Skeletal muscle satellite cell (primary cell): ENCODE data around the gene TRAF6.

Experiments
- H3K27me3 ChIP-seq: 2 replicates; pipeline ENCODE4 v1.7.0; 2013; ENCODE audit warnings: low read length; ENCODE audit not compliant: control insufficient read depth, insufficient read depth
- H3K36me3 ChIP-seq: 2 replicates; pipeline ENCODE4 v1.7.0; 2013; ENCODE audit warnings: mild to moderate bottlenecking, control low read depth, low read length; ENCODE audit not compliant: insufficient read depth
- H3K4me1 ChIP-seq: 2 replicates; pipeline ENCODE4 v1.7.0; 2013; ENCODE audit warnings: low read length; ENCODE audit not compliant: control insufficient read depth, insufficient read depth
- H3K4me2 ChIP-seq: 2 replicates; pipeline ENCODE4 v1.7.0; 2013; ENCODE audit warnings: mild to moderate bottlenecking, low read length
- H3K4me3 ChIP-seq: 2 replicates; pipeline ENCODE4 v1.7.0; 2013; ENCODE audit warnings: low read length
- H3K9ac ChIP-seq: 2 replicates; pipeline ENCODE4 v1.7.0; 2013; ENCODE audit warnings: mild to moderate bottlenecking, low read depth, low read length, moderate library complexity
- H3K9me3 ChIP-seq: replicated peaks from 2 replicates; pipeline ENCODE4 v1.7.0; 2013; ENCODE audit warnings: mild to moderate bottlenecking, control low read depth, low read length

TRAF6 gene

DNA sequence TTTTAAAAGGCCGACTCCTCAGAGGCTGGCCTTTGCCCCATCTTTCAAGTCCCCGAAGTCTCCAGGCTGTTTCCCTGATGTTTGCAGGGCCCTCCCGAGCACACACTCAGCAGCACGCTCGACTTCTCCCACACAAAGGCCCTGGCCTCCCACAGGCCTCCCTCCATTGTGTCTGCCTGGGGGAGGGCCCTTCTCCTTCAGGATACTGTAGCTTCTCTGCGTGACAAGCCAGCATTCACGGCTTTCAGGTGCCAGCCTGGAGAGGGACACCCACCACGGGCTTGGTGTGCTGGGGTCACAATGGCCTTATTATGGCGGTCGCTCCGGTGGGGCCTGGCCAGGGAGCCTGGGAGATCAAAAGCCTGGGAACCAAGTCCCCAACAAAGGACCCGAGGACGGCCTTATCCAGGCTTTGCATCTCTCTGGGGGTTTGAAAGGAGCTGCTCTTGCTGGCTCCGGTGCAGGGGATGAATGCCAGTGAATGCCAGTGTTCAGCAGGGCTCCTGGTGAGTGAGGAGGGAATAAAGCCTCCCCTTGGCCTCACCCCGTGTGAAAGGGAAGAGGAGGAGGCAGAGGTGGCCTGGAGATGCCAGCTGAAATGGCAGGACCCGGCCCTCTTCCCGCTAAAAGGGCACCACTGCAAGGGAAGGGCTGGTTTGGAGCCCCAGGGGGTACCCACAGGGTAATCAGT, 55.0 kb downstream of the TRAF6 start:
- Histone ChIP-seq H3K27me3 (no peaks in the 10 kb centered on the region), H3K9me3 (no peaks in the 10 kb centered on the region), H3K4me3 (peak overlapping the region; percentile 14), H3K4me2 (peak overlapping the region; percentile 44), H3K4me1 (peaks cover 49% of the 10 kb centered on the region), H3K36me3 (no peaks in the 10 kb centered on the region), H3K9ac (peak overlapping the region; percentile 73)

- peak overlapping the region; percentile 73 for H3K9ac ChIP-seq
- H3K4me3 ChIP-seq, result no peak overlapping the region
- no peaks in the 10 kb centered on the region for H3K27me3 ChIP-seq
- peaks cover 49% of the 10 kb centered on the region for H3K4me1 ChIP-seq
- H3K9me3 ChIP-seq, result no peaks in the 10 kb centered on the region
- H3K4me2 ChIP-seq, result no peak overlapping the region
- H3K36me3 ChIP-seq, result no peaks in the 10 kb centered on the region
Observed at GRCh38 chr11:36454551-36454940, 55.5 kb downstream of the TRAF6 start.

- no peak overlapping the region for H3K4me3 ChIP-seq
- no peak overlapping the region for H3K4me2 ChIP-seq
- H3K27me3 ChIP-seq, result no peaks in the 10 kb centered on the region
- no peaks in the 10 kb centered on the region for H3K36me3 ChIP-seq
- peaks cover 49% of the 10 kb centered on the region for H3K4me1 ChIP-seq
- no peaks in the 10 kb centered on the region for H3K9me3 ChIP-seq
- no peak overlapping the region for H3K9ac ChIP-seq
Observed at GRCh38 chr11:36453678-36454077, 56.4 kb downstream of the TRAF6 start.

DNA sequence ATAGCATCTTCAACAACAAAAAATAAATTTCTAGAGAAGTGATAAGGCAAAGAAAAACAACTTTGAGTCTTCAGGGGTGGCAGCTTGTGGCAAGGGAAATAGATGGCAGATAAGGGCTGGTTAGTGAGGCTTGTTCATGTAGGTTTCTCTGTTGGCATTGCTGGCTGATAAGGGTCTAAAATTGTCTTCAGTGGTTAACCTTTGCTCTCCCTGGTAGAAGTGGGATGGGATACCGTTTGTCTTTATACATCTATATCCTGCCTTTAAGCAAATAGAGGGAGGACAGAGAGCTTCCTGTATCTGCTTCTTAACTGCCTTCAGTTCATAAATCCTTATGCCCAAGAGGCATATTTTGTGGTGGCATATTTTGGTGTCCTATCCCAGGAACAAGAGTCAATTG, 57.1 kb downstream of the TRAF6 start:
- Histone ChIP-seq H3K9me3 (no peaks in the 10 kb centered on the region), H3K4me2 (no peak overlapping the region), H3K9ac (no peak overlapping the region), H3K27me3 (no peaks in the 10 kb centered on the region), H3K4me3 (no peak overlapping the region), H3K4me1 (peaks cover 49% of the 10 kb centered on the region), H3K36me3 (no peaks in the 10 kb centered on the region)

DNA sequence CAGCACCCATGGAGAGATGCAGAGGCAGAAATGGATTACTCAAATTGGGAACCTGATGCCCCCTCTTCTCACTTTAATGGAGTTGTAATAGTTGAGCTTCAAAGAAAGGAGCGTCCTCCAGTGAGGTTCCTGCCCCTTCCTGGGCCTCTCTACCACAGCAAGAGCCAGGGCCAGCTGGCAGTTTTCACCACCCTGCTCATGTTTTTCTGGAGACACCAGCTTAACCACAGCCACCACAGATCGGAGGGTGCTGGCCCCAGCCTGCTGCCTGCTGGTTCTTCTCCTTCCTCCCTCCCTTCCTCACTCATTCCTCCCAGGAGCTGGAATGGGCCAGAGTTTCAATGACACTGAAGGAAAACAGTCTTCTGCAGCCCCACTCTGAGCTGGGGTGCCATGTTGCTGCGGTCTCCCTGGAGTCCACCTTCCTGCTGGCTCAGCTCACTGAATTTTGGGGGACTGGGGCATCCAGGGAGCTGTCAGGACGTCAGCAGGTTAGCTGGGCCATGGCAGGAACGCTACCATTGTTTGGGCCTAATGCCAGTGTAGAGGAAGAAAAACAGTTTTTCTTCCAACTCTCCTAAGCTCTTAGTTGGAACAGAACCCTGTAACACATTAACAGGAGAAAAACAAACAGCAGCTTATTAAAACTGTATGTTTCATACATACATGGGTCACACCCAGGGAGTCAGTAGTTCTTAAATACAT, 57.7 kb downstream of the TRAF6 start:
- no peak overlapping the region for H3K4me3 ChIP-seq
- H3K9ac ChIP-seq, result no peak overlapping the region
- H3K36me3 ChIP-seq, result no peaks in the 10 kb centered on the region
- H3K4me1 ChIP-seq, result peaks cover 54% of the 10 kb centered on the region
- no peaks in the 10 kb centered on the region for H3K27me3 ChIP-seq
- H3K4me2 ChIP-seq, result no peak overlapping the region
- no peaks in the 10 kb centered on the region for H3K9me3 ChIP-seq

DNA sequence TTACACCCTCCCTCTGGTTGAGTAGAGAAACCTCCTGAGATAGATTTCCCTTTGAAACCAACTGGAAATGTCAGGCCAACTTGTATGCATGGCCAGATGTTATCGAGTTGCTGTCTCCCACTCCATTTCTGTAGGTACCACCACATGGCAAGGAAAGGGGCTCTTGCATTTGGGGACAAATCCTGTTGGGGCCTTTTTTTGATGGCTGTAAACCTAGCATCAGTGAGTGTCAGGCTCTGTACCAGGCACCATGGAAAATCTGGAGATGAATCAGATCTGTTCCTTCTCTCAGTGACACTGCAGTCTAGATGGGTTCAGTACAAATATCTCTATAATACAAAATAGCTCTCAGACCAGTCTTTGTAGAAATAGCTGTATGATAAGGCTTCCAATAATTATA, 58.4 kb downstream of the TRAF6 start:
- no peak overlapping the region for H3K9ac ChIP-seq
- H3K27me3 ChIP-seq, result no peaks in the 10 kb centered on the region
- no peaks in the 10 kb centered on the region for H3K9me3 ChIP-seq
- no peak overlapping the region for H3K4me3 ChIP-seq
- no peaks in the 10 kb centered on the region for H3K36me3 ChIP-seq
- peaks cover 53% of the 10 kb centered on the region for H3K4me1 ChIP-seq
- no peak overlapping the region for H3K4me2 ChIP-seq

GRCh38 chr11:36451045-36451444, 59.0 kb downstream of the TRAF6 start:
- H3K9ac ChIP-seq, result no peak overlapping the region
- H3K4me3 ChIP-seq, result no peak overlapping the region
- peaks cover 5% of the 10 kb centered on the region for H3K36me3 ChIP-seq
- H3K9me3 ChIP-seq, result no peaks in the 10 kb centered on the region
- peaks cover 47% of the 10 kb centered on the region for H3K4me1 ChIP-seq
- H3K27me3 ChIP-seq, result no peaks in the 10 kb centered on the region
- no peak overlapping the region for H3K4me2 ChIP-seq

DNA sequence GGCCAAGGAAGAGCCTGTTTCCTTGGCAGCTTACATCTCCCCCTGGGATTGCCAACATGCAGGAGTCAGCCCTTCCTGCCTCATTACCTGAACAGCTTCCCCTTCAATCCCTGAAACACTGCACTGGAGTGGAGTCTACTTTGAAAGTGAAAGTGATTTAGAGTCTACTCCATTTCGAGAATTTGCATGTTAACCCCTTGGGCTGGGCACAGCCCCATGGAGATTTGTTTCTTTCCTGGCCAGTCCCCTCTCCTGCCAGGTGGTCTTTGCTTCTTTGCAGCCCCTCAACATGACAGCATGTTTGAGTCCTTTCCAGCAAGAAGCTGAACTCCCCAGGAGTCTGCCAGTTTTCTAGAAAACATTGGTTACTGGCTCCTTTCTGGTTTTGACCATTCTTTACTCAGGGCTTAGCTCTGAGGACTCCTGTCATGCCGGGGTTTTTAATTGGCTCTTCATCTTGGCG, 59.9 kb downstream of the TRAF6 start:
- Histone ChIP-seq H3K4me1 (peaks cover 38% of the 10 kb centered on the region), H3K9me3 (no peaks in the 10 kb centered on the region), H3K27me3 (no peaks in the 10 kb centered on the region), H3K4me2 (peak overlapping the region; percentile 49), H3K9ac (no peak overlapping the region), H3K4me3 (no peak overlapping the region), H3K36me3 (peaks cover 5% of the 10 kb centered on the region)

DNA sequence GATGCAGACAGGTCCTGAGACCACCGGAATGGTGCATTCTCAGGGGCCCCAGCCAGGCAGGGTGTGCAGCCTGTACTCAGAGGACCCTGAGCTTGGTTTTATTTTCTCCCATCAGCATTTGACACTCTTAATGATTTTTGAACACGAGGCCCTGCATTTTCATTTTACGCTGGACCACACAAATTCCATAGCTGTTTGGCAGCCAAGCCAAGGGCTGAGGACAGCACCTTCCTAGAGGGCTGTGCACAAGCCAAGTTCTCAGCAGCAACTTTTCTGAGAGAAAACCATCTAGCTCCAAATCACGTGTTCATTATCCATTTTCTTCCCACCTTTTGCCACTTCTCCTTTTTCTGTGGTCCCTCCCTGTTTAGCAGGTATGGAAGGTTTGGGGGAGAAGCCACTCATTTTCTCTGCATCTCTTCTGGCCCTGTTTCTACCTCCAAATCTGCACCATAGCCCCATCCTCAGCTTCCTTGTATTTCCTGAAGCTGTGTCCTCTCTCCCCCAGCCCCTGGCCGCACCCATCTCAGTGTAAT, 60.4 kb downstream of the TRAF6 start:
- Histone ChIP-seq H3K9ac (no peak overlapping the region), H3K4me1 (peaks cover 33% of the 10 kb centered on the region), H3K36me3 (peaks cover 5% of the 10 kb centered on the region), H3K4me2 (peak overlapping the region; percentile 49), H3K4me3 (no peak overlapping the region), H3K27me3 (no peaks in the 10 kb centered on the region), H3K9me3 (no peaks in the 10 kb centered on the region)

GRCh38 chr11:36447947-36448346, 62.1 kb downstream of the TRAF6 start:
- Histone ChIP-seq H3K9ac (no peak overlapping the region), H3K27me3 (no peaks in the 10 kb centered on the region), H3K9me3 (no peaks in the 10 kb centered on the region), H3K4me3 (no peak overlapping the region), H3K36me3 (peaks cover 5% of the 10 kb centered on the region), H3K4me2 (no peak overlapping the region), H3K4me1 (peaks cover 19% of the 10 kb centered on the region)

GRCh38 chr11:36447514-36447913, 62.6 kb downstream of the TRAF6 start:
- no peak overlapping the region for H3K9ac ChIP-seq
- no peaks in the 10 kb centered on the region for H3K27me3 ChIP-seq
- peaks cover 15% of the 10 kb centered on the region for H3K4me1 ChIP-seq
- H3K4me3 ChIP-seq, result no peak overlapping the region
- H3K4me2 ChIP-seq, result no peak overlapping the region
- peaks cover 5% of the 10 kb centered on the region for H3K36me3 ChIP-seq
- no peaks in the 10 kb centered on the region for H3K9me3 ChIP-seq
